Adipocyte (in vitro differentiated cells): Measurements from ENCODE around the gene OSBPL1A.
A peak's percentile ranks its signal among the peaks of the same experiment; 100 is the strongest.

Source experiments
- DNase-seq: peaks from one replicate; pipeline ENCODE4 v3.0.0-alpha.2; 2015; ENCODE audit warnings: low read depth
- H3K27me3 ChIP-seq: replicated peaks from 2 replicates; pipeline ENCODE4 v1.7.0; 2013; ENCODE audit warnings: mild to moderate bottlenecking, low read length, moderate library complexity; ENCODE audit not compliant: control insufficient read depth, insufficient read depth
- H3K36me3 ChIP-seq: 2 replicates; pipeline ENCODE4 v1.7.0; 2013; ENCODE audit warnings: low read length, mild to moderate bottlenecking, moderate library complexity; ENCODE audit not compliant: control insufficient read depth, insufficient read depth, severe bottlenecking
- H3K4me1 ChIP-seq: 2 replicates; pipeline ENCODE4 v1.7.0; 2013; ENCODE audit warnings: mild to moderate bottlenecking, low read length, moderate library complexity; ENCODE audit not compliant: control insufficient read depth, insufficient read depth
- H3K4me3 ChIP-seq: 2 replicates; pipeline ENCODE4 v1.7.0; 2013; ENCODE audit warnings: mild to moderate bottlenecking, low read length, moderate library complexity
- H3K9ac ChIP-seq: 2 replicates; pipeline ENCODE4 v1.7.0; 2013; ENCODE audit warnings: mild to moderate bottlenecking, low read length, moderate library complexity
- H3K9me3 ChIP-seq: 2 replicates; pipeline ENCODE4 v1.7.0; 2013; ENCODE audit warnings: mild to moderate bottlenecking, low read length, moderate library complexity; ENCODE audit not compliant: control insufficient read depth

Gene OSBPL1A

GRCh38 chr18:24333084-24333483, 64.5 kb downstream of the OSBPL1A start:
- H3K4me1 ChIP-seq, result peaks cover 3% of the 10 kb centered on the region
- no peak for DNase-seq

GRCh38 chr18:24326211-24326610, 71.4 kb downstream of the OSBPL1A start:
- H3K9me3 ChIP-seq, result no peaks in the 10 kb centered on the region
- H3K27me3 ChIP-seq, result no peaks in the 10 kb centered on the region
- peaks cover 4% of the 10 kb centered on the region for H3K36me3 ChIP-seq
- peaks cover 10% of the 10 kb centered on the region for H3K4me1 ChIP-seq
- DNase-seq, result no peak
- H3K9ac ChIP-seq, result no peak overlapping the region
- no peak overlapping the region for H3K4me3 ChIP-seq

More at GRCh38 chr18:24333084-24333483, 64.5 kb downstream of the OSBPL1A start:
- no peaks in the 10 kb centered on the region for H3K27me3 ChIP-seq
- peaks cover 2% of the 10 kb centered on the region for H3K9me3 ChIP-seq
- peaks cover 4% of the 10 kb centered on the region for H3K36me3 ChIP-seq
- no peak overlapping the region for H3K9ac ChIP-seq
- no peak overlapping the region for H3K4me3 ChIP-seq

GRCh38 chr18:24322584-24323136, 75.0 kb downstream of the OSBPL1A start:
- peak; percentile 75 for DNase-seq
- Histone ChIP-seq H3K36me3 (peaks cover 4% of the 10 kb centered on the region), H3K27me3 (no peaks in the 10 kb centered on the region), H3K9me3 (no peaks in the 10 kb centered on the region), H3K4me1 (peaks cover 10% of the 10 kb centered on the region), H3K9ac (no peak overlapping the region), H3K4me3 (no peak overlapping the region)

- no peak overlapping the region for H3K9ac ChIP-seq
- peaks cover 10% of the 10 kb centered on the region for H3K4me1 ChIP-seq
- no peak overlapping the region for H3K4me3 ChIP-seq
- no peaks in the 10 kb centered on the region for H3K27me3 ChIP-seq
- DNase-seq, result no peak
- H3K36me3 ChIP-seq, result peaks cover under 1% of the 10 kb centered on the region
- no peaks in the 10 kb centered on the region for H3K9me3 ChIP-seq
Measured at GRCh38 chr18:24321071-24321470, 76.6 kb downstream of the OSBPL1A start.

- no peak for DNase-seq
- Histone ChIP-seq H3K36me3 (no peaks in the 10 kb centered on the region), H3K9ac (no peak overlapping the region), H3K27me3 (no peaks in the 10 kb centered on the region), H3K4me3 (no peak overlapping the region), H3K4me1 (peaks cover 10% of the 10 kb centered on the region), H3K9me3 (no peaks in the 10 kb centered on the region)
Measured at GRCh38 chr18:24319757-24320156, 77.9 kb downstream of the OSBPL1A start.

GRCh38 chr18:24317370-24317769, 80.3 kb downstream of the OSBPL1A start:
- H3K36me3 ChIP-seq, result peaks cover 5% of the 10 kb centered on the region
- DNase-seq, result no peak
- H3K9me3 ChIP-seq, result no peaks in the 10 kb centered on the region
- H3K4me3 ChIP-seq, result no peak overlapping the region
- H3K27me3 ChIP-seq, result no peaks in the 10 kb centered on the region
- H3K4me1 ChIP-seq, result peaks cover 3% of the 10 kb centered on the region
- H3K9ac ChIP-seq, result no peak overlapping the region

- Histone ChIP-seq H3K9ac (no peak overlapping the region), H3K9me3 (no peaks in the 10 kb centered on the region), H3K27me3 (no peaks in the 10 kb centered on the region), H3K4me3 (no peak overlapping the region), H3K4me1 (no peaks in the 10 kb centered on the region), H3K36me3 (peaks cover 13% of the 10 kb centered on the region)
- no peak for DNase-seq
Measured at GRCh38 chr18:24315170-24315569, 82.5 kb downstream of the OSBPL1A start.

GRCh38 chr18:24306201-24306600, 91.4 kb downstream of the OSBPL1A start:
- Histone ChIP-seq H3K36me3 (peaks cover 6% of the 10 kb centered on the region), H3K9me3 (no peaks in the 10 kb centered on the region), H3K4me3 (no peak overlapping the region), H3K9ac (no peak overlapping the region), H3K4me1 (peaks cover 7% of the 10 kb centered on the region), H3K27me3 (no peaks in the 10 kb centered on the region)
- DNase-seq, result no peak

GRCh38 chr18:24300703-24301102, 96.9 kb downstream of the OSBPL1A start:
- H3K9ac ChIP-seq, result no peak overlapping the region
- H3K36me3 ChIP-seq, result peaks cover 5% of the 10 kb centered on the region
- no peak for DNase-seq
- H3K4me3 ChIP-seq, result no peak overlapping the region
- no peaks in the 10 kb centered on the region for H3K9me3 ChIP-seq
- H3K4me1 ChIP-seq, result peaks cover 15% of the 10 kb centered on the region
- no peaks in the 10 kb centered on the region for H3K27me3 ChIP-seq

- H3K4me3 ChIP-seq, result no peak overlapping the region
- H3K9me3 ChIP-seq, result no peaks in the 10 kb centered on the region
- DNase-seq, result no peak
- H3K27me3 ChIP-seq, result no peaks in the 10 kb centered on the region
- no peak overlapping the region for H3K9ac ChIP-seq
- no peaks in the 10 kb centered on the region for H3K36me3 ChIP-seq
- H3K4me1 ChIP-seq, result peaks cover 8% of the 10 kb centered on the region
Measured at GRCh38 chr18:24296276-24296675, 101.3 kb downstream of the OSBPL1A start.

GRCh38 chr18:24293254-24293653, 104.4 kb downstream of the OSBPL1A start:
- Histone ChIP-seq H3K27me3 (no peaks in the 10 kb centered on the region), H3K4me1 (no peaks in the 10 kb centered on the region), H3K36me3 (no peaks in the 10 kb centered on the region), H3K4me3 (no peak overlapping the region), H3K9ac (no peak overlapping the region), H3K9me3 (no peaks in the 10 kb centered on the region)
- DNase-seq, result no peak

- no peak overlapping the region for H3K9ac ChIP-seq
- no peaks in the 10 kb centered on the region for H3K27me3 ChIP-seq
- no peak overlapping the region for H3K4me3 ChIP-seq
- DNase-seq, result no peak
- no peaks in the 10 kb centered on the region for H3K36me3 ChIP-seq
- no peaks in the 10 kb centered on the region for H3K9me3 ChIP-seq
- peaks cover 28% of the 10 kb centered on the region for H3K4me1 ChIP-seq
Measured at GRCh38 chr18:24278591-24278990, 119.0 kb downstream of the OSBPL1A start.
